ENCODE data around the gene RTKN2. TPM values are rescaled to one million over a fixed set of nuclear protein-coding genes. Genes with fewer than 3 reads are reported as not detected.

RTKN2 gene
- total and polyA plus RNA-seq, 9 of the 15 experiments (the other 6 are each of a cell fraction or from before 2014, with no cell fraction given) = 0.03 to 0.11 (median 0.05) TPM; not detected in 2

DNA sequence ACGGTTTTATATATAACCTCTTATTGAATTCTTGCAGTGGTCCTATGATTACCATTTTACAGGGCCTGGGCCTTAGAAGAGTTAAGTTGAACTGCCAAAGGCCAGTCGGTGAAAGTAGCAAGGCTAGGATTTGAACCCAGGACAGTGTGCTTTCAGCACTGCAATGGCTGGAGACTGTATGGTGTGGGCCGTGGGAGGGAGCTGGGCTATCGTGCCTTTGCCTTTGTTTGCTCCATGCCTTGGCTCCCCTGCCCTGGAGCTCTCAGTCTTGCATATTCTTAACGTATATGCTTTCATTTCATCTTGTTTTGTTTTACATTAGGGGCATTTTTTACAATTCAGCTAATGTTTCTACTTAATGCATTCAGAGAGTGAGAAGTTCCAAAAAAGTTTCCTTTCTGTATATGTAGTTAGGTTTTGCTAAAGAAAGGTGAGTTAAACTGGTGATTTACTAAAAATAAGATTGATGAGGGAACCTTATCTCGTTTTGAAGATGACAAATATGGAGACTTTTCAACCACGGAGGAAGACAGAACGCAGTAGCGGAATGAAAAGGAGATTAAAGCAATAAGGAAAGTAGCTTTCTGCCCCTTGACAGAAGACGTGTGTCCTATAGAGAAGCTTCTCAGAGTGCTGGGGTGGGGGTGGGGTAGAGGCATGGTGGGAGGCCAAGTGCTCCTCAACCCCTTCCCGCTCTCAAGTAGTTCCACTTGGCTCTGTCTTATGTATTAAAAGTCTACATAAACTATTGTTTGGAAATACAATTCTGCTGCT is 82.5 kb downstream of the RTKN2 start:
- CTCF ChIA-PET (ENCODE audit: low intra/inter-chr PET ratio) = no interaction called here
- no peak for DNase-seq (ENCODE audit: extremely low read depth in 1 of 4, low spot score in 3 of 4)
- no peaks in the 10 kb centered on the region for H3K4me1 ChIP-seq (replicated peaks in 1 of 2; ENCODE audit: control insufficient read depth in 2 of 2, insufficient read depth in 2 of 2, low read length in 2 of 2)

More for the DNA sequence above, 82.5 kb downstream of the RTKN2 start:
- intact Hi-C loops (cut with micrococcal nuclease) (no loop called here), in situ Hi-C loops (cut with MboI) (no loop called here)
- H3K27ac ChIP-seq (ENCODE audit: extremely low read depth, low read depth, low read length) = no peak overlapping the region
- H3K79me2 ChIP-seq (ENCODE audit: control insufficient read depth, insufficient read depth, low read length) = no peaks in the 10 kb centered on the region
- WGBS (ENCODE audit: insufficient coverage, low coverage, missing lambda C conversion rate) = 4% methylated on average over 11 of the region's 11 CpGs
- BruUV-seq (replicated peaks) = no TSS peak
- H3K4me3 ChIP-seq = no peak overlapping the region
- H3K9ac ChIP-seq (ENCODE audit: insufficient read depth in 1 of 2, low read depth in 2 of 2, low read length in 2 of 2) = no peak overlapping the region
- FAIRE-seq (no peak), ATAC-seq (no peak)
- H3K9me1 ChIP-seq (ENCODE audit: control insufficient read depth, insufficient read depth, low read length) = no peaks in the 10 kb centered on the region
- H3K27me3 ChIP-seq (ENCODE audit: control insufficient read depth in 2 of 2, insufficient read depth in 2 of 2, low read length in 2 of 2) = no peaks in the 10 kb centered on the region; a peak in 1 of 5 replicates
- H3K9me3 ChIP-seq (replicated peaks; ENCODE audit: control insufficient read depth, insufficient read depth, low read depth, low read length) = no peaks in the 10 kb centered on the region
- H3K4me2 ChIP-seq (ENCODE audit: insufficient read depth, low read length) = no peak overlapping the region
- TF ChIP-seq ZSCAN32 (CRISPR knock-in tag; IDR thresholded peaks at IDR 0.05) (no peak), SMARCC2 (IDR thresholded peaks at IDR 0.05; ENCODE audit: low read depth) (no peak), HEY1 (CRISPR knock-in tag; IDR thresholded peaks at IDR 0.05; ENCODE audit: borderline replicate concordance) (no peak), HNRNPH1 (optimal IDR thresholded peaks at IDR 0.05; ENCODE audit: low read depth, low read length) (no peak), ZNF699 (CRISPR knock-in tag; IDR thresholded peaks at IDR 0.05; ENCODE audit: insufficient replicate concordance) (no peak), HNRNPUL1 (IDR thresholded peaks at IDR 0.05; ENCODE audit: low read length) (no peak), IFI16 (CRISPR knock-in tag; IDR thresholded peaks at IDR 0.05) (no peak), ZNF174 (CRISPR knock-in tag; IDR thresholded peaks at IDR 0.05) (no peak), BHLHE40 (IDR thresholded peaks at IDR 0.05; ENCODE audit: low read length) (no peak), ZNF431 (CRISPR knock-in tag; IDR thresholded peaks at IDR 0.05) (no peak), POLR3A (IDR thresholded peaks at IDR 0.05; ENCODE audit: borderline replicate concordance, extremely low read depth, insufficient read depth, insufficient read length) (no peak)
- TF ChIP-seq, protein P1, sequence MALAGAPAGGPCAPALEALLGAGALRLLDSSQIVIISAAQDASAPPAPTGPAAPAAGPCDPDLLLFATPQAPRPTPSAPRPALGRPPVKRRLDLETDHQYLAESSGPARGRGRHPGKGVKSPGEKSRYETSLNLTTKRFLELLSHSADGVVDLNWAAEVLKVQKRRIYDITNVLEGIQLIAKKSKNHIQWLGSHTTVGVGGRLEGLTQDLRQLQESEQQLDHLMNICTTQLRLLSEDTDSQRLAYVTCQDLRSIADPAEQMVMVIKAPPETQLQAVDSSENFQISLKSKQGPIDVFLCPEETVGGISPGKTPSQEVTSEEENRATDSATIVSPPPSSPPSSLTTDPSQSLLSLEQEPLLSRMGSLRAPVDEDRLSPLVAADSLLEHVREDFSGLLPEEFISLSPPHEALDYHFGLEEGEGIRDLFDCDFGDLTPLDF (CRISPR knock-in tag; IDR thresholded peaks at IDR 0.05) = no peak
- TF ChIP-seq, protein P2, sequence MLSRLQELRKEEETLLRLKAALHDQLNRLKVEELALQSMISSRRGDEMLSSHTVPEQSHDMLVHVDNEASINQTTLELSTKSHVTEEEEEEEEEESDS (CRISPR knock-in tag; IDR thresholded peaks at IDR 0.05) = no peak
- TF ChIP-seq, protein P3, sequence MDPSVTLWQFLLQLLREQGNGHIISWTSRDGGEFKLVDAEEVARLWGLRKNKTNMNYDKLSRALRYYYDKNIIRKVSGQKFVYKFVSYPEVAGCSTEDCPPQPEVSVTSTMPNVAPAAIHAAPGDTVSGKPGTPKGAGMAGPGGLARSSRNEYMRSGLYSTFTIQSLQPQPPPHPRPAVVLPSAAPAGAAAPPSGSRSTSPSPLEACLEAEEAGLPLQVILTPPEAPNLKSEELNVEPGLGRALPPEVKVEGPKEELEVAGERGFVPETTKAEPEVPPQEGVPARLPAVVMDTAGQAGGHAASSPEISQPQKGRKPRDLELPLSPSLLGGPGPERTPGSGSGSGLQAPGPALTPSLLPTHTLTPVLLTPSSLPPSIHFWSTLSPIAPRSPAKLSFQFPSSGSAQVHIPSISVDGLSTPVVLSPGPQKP (CRISPR knock-in tag; IDR thresholded peaks at IDR 0.05) = no peak
- TF ChIP-seq, protein P4, sequence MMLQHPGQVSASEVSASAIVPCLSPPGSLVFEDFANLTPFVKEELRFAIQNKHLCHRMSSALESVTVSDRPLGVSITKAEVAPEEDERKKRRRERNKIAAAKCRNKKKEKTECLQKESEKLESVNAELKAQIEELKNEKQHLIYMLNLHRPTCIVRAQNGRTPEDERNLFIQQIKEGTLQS (IDR thresholded peaks at IDR 0.05) = no peak
- TF ChIP-seq, protein P4 (CRISPR knock-in tag; conservative IDR thresholded peaks at IDR 0.05) = no peak
- POLR2A ChIA-PET = no interaction called here
- H4K20me1 ChIP-seq (replicated peaks; ENCODE audit: control insufficient read depth, insufficient read depth, low read length) = no peaks in the 10 kb centered on the region
- H2AFZ ChIP-seq (ENCODE audit: low read depth, low read length) = no peak overlapping the region
- H3K36me3 ChIP-seq (ENCODE audit: control insufficient read depth, insufficient read depth, low read length) = no peaks in the 10 kb centered on the region

Data from K562 (cell line).